SU-DHL-6 (cell line): ENCODE results near the gene FBXL16.

ENCODE experiments used
- H2AFZ ChIP-seq: fragments of 200-600 bp; sonication (generic); 2 replicates; pipeline ENCODE4 v1.6.1; 2014; ENCODE audit warnings: low read depth, mild to moderate bottlenecking, moderate library complexity, mixed read lengths, antibody characterized with exemption, low read length; ENCODE audit not compliant: severe bottlenecking
- H3F3A ChIP-seq: fragments of 200-600 bp; shearing (Covaris generic); 2 replicates; pipeline ENCODE4 v1.6.0; 2016; ENCODE audit warnings: antibody characterized with exemption, mild to moderate bottlenecking; ENCODE audit not compliant: insufficient read depth
- H3K27ac ChIP-seq: fragments of 200-600 bp; sonication (generic); 2 replicates; pipeline ENCODE4 v1.5.1; 2016; ENCODE audit warnings: low read depth, mild to moderate bottlenecking, low read length, moderate library complexity, mixed read lengths
- H3K27me3 ChIP-seq: fragments of 200-600 bp; sonication (generic), shearing (Covaris generic); 2 replicates; pipeline ENCODE4 v1.6.0; 2014; ENCODE audit warnings: mild to moderate bottlenecking, low read length
- H3K36me3 ChIP-seq: fragments of 200-600 bp; sonication (generic); 2 replicates; pipeline ENCODE4 v1.6.1; 2014; ENCODE audit warnings: mild to moderate bottlenecking, low read length, mixed read lengths
- H3K4me2 ChIP-seq: fragments of 300-600, 200-600 bp; shearing (Covaris generic), sonication (generic); 2 replicates; pipeline ENCODE4 v1.6.0; 2014; ENCODE audit warnings: low read length, low read depth, mild to moderate bottlenecking; ENCODE audit not compliant: poor library complexity, severe bottlenecking
- H3K4me3 ChIP-seq: fragments of 200-600 bp; sonication (generic); 2 replicates; pipeline ENCODE4 v1.5.1; 2014; ENCODE audit warnings: antibody characterized with exemption, low read length, mild to moderate bottlenecking, mixed read lengths; ENCODE audit not compliant: insufficient read depth, poor library complexity, severe bottlenecking
- H3K79me2 ChIP-seq: fragments of 200-600 bp; sonication (generic); 2 replicates; pipeline ENCODE4 v1.6.1; 2014; ENCODE audit warnings: mild to moderate bottlenecking, low read length, moderate library complexity; ENCODE audit not compliant: insufficient read depth
- H3K9ac ChIP-seq: fragments of 200-600 bp; sonication (generic); 2 replicates; pipeline ENCODE4 v1.7.0; 2014; ENCODE audit warnings: mild to moderate bottlenecking, low read length
- H3K9me2 ChIP-seq: fragments of 200-600 bp; sonication (generic); replicated peaks from 2 replicates; pipeline ENCODE4 v1.6.1; 2014; ENCODE audit warnings: low read length; ENCODE audit not compliant: insufficient read depth
- H3K9me3 ChIP-seq: fragments of 200-600 bp; sonication (generic); 2 replicates; pipeline ENCODE4 v1.6.1; 2014; ENCODE audit warnings: low read length, mixed read lengths; ENCODE audit not compliant: insufficient read depth
- H4K20me1 ChIP-seq: fragments of 200-600 bp; sonication (generic); 2 replicates; pipeline ENCODE4 v1.6.1; 2014; ENCODE audit warnings: low read depth, mild to moderate bottlenecking, antibody characterized with exemption, low read length, moderate library complexity, mixed read lengths
- CTCF ChIP-seq: fragments of 200-600 bp; sonication (generic); IDR thresholded peaks from one replicate; pipeline ENCODE4 v1.5.1; 2017; ENCODE audit warnings: antibody characterized with exemption, mild to moderate bottlenecking, low read length, moderate library complexity; ENCODE audit not compliant: insufficient read depth, poor library complexity, severe bottlenecking
- EZH2phosphoT487 ChIP-seq: fragments of 200-600 bp; sonication (generic), shearing (Covaris generic); conservative IDR thresholded peaks from 2 replicates; pipeline ENCODE4 v1.6.1; 2018; ENCODE audit warnings: mild to moderate bottlenecking, antibody characterized with exemption, low read length, moderate library complexity, mixed read lengths

Gene FBXL16

GRCh38 chr16:680625-680945 is 25.0 kb downstream of the FBXL16 start:
- no peaks in the 10 kb centered on the region for H3K9me3 ChIP-seq
- no peaks in the 10 kb centered on the region for H3K27me3 ChIP-seq
- H3K9ac ChIP-seq: peak overlapping the region; percentile 75
- peaks cover 9% of the 10 kb centered on the region; the same call in 1 of the 2 replicates for H3F3A ChIP-seq
- peak overlapping the region; percentile 57 for H3K4me2 ChIP-seq
- H3K4me3 ChIP-seq: peak overlapping the region; percentile 62
- peak overlapping the region; percentile 51 for H3K27ac ChIP-seq
- TF ChIP-seq CTCF (no peak), EZH2phosphoT487 (no peak)
- no peak overlapping the region for H2AFZ ChIP-seq
- H3K36me3 ChIP-seq: no peaks in the 10 kb centered on the region
- peaks cover 23% of the 10 kb centered on the region; the same call in 1 of the 2 replicates for H3K79me2 ChIP-seq
- no peaks in the 10 kb centered on the region for H4K20me1 ChIP-seq
- no peaks in the 10 kb centered on the region for H3K9me2 ChIP-seq

- peak within 1 kb of the TSS; percentile 62 for H3K4me3 ChIP-seq
- H2AFZ ChIP-seq: peak within 1 kb of the TSS; percentile 90
- peak within 1 kb of the TSS; percentile 69 for H3K27ac ChIP-seq
- H3K27me3 ChIP-seq: no peaks in the 10 kb centered on the region
- peaks cover 23% of the 10 kb centered on the region; the same call in 1 of the 2 replicates for H3K79me2 ChIP-seq
- TF ChIP-seq CTCF (no peak), EZH2phosphoT487 (no peak)
- no peaks in the 10 kb centered on the region for H3K9me3 ChIP-seq
- peak within 1 kb of the TSS; percentile 63 for H3K4me2 ChIP-seq
- no peaks in the 10 kb centered on the region for H3K36me3 ChIP-seq
- no peaks in the 10 kb centered on the region for H3K9me2 ChIP-seq
- H3F3A ChIP-seq: peaks cover 9% of the 10 kb centered on the region; the same call in 1 of the 2 replicates
- H4K20me1 ChIP-seq: no peaks in the 10 kb centered on the region
- peak within 1 kb of the TSS; percentile 75 for H3K9ac ChIP-seq
Measured at GRCh38 chr16:679814-680624, 25.6 kb downstream of the FBXL16 start, which contains the start of gene STUB1. TSS of gene STUB1 (plus strand) at chr16:680410. CDS start at chr16:680526, 116 bp downstream.

- peaks cover 9% of the 10 kb centered on the region; the same call in 1 of the 2 replicates for H3F3A ChIP-seq
- H2AFZ ChIP-seq: peak overlapping the region; percentile 90
- H3K9ac ChIP-seq: peak overlapping the region; percentile 49
- H3K27ac ChIP-seq: peak overlapping the region; percentile 69
- H3K36me3 ChIP-seq: no peaks in the 10 kb centered on the region
- no peaks in the 10 kb centered on the region for H4K20me1 ChIP-seq
- peak overlapping the region; percentile 32 for H3K4me3 ChIP-seq
- peak overlapping the region; percentile 63 for H3K4me2 ChIP-seq
- no peaks in the 10 kb centered on the region for H3K9me3 ChIP-seq
- peaks cover 23% of the 10 kb centered on the region; the same call in 1 of the 2 replicates for H3K79me2 ChIP-seq
- no peak for TF ChIP-seq EZH2phosphoT487
- no peak for TF ChIP-seq CTCF
- no peaks in the 10 kb centered on the region for H3K27me3 ChIP-seq
- no peaks in the 10 kb centered on the region for H3K9me2 ChIP-seq
Measured at GRCh38 chr16:678858-679813, 26.5 kb downstream of the FBXL16 start.
